Measurements from ENCODE around the gene SMARCC2.
"Not testable (repeated sequence)": the region's sequence is repeated elsewhere in the genome, so short reads cannot be mapped to it uniquely, and the experiment has no call there.

The SMARCC2 gene

DNA sequence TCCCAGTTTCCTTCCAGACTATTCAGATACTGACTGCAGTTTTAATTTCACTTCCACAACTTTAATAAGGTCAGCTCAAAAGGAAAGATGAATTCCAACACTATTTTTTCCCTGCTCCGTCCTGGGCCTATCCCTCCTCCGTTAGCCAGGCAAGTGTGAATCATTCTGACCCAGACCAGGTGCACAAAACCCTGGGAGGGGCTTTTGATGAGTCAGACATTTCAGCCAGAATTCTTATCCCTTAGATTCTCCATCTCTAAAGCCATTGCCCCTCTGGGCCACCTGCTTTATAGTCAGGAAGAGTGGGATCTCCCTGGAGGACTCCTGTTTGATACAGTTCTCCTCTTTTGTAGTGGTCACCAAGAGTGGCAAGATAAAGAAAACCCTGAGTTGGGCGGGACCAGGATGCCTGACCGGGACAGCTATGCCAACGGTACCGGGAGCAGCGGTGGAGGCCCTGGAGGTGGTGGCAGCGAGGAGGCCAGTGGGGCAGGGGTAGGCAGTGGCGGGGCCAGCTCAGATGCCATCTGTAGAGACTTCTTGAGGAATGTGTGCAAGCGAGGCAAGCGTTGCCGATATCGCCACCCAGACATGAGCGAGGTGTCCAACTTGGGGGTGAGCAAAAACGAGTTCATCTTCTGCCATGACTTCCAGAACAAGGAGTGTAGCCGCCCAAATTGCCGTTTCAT, 69.0 kb downstream of the SMARCC2 start:
- no peak for DNase-seq (ENCODE audit: low spot score)

DNA sequence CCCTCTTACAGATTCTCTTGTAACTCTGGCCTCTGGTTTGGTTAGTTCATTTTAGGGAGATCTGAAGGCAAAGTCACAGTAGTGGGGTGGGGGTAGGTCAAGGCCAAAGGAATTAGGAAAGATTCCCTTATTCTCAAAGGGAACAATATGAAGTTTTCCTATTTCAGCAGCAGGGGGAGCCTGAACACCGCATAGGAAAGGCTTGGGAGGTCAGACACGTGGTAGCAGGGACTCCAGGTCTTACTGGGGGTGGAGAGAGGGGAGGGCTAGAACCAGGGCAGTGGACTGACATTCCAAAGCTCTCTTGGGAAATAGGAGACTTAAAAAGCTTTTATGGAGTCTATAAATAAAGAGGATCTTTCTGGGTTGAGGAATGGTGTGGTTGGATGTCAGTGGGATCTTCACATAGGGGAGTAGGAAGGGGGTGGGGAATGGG, 69.9 kb downstream of the SMARCC2 start:
- peak; percentile 71 for DNase-seq (ENCODE audit: low spot score)

DNA sequence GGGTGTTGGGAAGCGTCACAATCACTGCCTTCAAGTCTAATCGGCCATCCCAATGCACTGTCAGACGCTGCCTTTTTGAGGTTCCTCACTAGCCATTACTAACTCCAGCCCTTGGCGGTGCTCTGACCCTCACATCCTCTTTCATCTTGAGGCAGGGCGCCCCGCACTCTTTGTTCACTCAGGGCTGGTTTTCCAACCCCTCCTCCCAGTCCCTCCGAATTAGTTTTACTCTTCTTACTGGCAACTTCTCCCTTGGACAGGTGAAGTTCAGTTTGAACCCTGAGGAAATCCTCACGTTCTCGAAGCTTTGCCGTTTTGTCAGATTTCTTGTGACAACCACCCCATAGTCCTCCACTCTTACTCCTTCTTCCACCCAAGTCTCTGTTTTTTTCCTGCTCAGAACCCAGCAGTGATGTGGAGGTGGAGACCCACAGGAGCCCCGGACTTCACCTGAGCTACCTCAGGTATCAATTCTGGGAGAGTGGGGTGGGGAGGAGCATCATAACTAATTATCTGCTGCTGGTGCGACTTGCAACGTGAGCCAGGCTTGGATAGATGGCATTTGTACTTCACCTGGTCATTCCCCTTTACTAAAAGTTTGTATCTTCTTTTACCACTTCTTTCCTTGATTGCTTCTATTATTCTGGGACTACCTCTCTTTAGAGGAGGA, 70.5 kb downstream of the SMARCC2 start:
- DNase-seq (ENCODE audit: low spot score): no peak

DNA sequence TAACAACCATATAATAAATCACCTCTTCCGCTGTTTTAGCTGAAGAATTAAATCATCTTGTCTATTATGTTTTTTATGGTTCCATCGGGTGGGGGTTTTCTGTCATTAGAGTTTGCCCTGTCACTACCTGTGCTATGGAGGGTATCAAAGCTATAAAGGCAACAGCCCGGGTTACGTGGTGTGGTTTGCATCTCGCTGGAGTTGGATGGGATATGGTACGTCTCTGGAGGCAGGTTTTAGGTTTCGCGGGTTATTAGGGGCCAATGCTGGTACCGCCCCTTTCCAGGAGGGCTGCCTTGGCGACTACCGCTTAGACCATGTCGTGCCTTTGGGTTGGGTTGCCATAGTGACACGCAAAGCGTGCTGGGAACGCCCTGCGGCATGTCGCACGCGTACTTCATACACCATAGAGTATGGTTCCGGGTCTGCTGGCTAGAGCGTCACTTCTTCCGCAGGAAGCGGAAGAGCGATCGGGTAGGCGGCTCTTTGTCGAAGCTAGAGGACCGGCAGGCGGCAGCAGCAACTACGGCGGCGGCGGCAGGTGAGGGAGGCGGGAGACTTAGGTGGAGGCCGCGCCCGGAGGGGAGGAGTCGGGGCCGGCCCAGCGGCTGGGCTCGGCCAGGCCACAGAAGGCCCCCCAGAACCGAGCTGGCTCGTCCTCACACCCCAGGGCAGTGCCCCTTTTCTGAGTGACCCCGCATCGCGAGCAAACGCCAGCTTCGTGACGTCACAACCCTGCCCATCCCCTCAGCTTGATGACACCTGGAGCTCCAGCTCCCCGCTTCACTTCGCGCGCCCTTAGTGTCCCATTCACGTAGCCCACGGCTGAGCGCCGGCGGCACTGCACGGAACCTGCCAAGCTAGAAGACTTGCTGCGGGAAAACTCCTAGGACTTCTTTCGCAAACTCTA, 71.2 kb downstream of the SMARCC2 start, which contains the start of gene ZC3H10:
Gene ZC3H10 (plus strand): TSS at position 489 of the 910 bp plus-strand sequence. CDS start 2,297 bp downstream, outside the sequence.
- DNase-seq (ENCODE audit: low spot score): peak; percentile 97

DNA sequence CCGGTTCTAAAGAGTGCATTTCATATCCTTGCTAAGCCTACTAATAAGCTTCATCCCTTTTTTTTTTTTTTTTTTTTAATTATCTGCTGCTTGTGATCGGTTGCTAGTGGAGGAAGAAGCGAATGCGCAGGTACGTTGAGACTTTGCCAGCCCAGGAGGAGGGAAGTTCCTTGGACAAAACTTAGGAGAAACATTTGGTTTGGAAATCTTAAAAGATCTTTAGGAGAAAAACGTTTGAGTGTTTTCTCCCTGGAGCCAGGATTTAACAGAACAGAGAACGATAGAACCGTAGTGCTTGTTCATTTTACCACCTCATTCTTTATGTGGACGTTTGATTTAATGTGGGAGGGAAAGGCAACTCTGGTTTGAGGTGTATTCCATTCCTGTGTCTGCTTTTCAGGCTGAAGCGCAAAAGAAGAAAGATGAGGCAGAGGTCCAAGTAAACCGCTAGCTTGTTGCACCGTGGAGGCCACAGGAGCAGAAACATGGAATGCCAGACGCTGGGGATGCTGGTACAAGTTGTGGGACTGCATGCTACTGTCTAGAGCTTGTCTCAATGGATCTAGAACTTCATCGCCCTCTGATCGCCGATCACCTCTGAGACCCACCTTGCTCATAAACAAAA, 72.1 kb downstream of the SMARCC2 start:
- not testable (repeated sequence) for DNase-seq (ENCODE audit: low spot score)

DNA sequence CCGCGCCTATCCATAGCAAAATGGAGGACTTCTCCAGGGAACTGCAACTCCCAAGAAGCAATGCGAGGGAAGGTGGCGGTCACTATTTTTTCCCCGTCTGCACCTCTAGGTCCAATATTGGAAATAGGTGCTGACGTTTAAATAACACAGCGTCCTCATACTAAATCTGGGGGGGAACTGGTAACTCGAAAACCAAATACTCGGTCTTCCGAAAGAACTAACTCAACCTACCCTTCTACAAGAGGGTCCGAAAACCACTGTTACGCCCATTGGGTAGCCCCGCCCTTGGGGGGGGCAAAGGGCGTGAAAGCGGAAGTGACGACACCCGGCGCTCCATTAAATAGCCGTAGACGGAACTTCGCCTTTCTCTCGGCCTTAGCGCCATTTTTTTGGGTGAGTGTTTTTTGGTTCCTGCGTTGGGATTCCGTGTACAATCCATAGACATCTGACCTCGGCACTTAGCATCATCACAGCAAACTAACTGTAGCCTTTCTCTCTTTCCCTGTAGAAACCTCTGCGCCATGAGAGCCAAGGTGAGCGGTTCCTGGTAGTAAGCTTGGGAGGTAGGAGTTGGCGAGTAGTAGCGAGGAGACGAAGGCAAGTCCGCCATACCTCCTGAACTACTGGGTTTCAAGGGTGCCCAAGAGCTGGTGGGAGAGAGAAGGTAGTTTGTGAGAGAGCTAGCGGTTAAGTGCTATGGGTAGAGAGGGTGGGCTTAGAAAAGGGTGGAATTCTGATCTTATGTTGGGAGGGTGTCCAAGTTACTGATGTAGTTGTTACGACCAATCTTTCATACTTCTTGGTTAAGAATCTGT, 72.8 kb downstream of the SMARCC2 start, which contains the start of gene RPL41:
Gene RPL41 (plus strand): TSS at position 367 of the 815 bp plus-strand sequence.
- DNase-seq (ENCODE audit: low spot score): peak; percentile 97

DNA sequence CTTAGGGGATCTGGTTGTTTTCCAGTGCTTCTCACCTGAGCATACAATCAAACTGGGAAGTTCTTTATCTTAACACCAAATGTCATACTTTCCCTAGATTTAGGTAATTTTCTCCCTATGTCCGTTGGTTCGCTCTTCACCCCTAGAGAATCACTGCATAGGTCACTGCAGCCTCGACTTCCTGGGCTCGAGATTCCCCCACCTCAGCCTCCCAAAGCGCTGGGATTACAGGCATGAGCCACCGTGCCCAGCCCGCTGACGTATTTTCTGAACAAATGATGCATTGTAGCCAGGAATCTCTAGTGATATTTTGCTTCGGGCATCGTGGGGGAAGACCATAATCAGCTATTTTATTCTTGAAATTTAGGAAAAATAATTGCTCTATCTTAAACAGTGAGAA, 74.0 kb downstream of the SMARCC2 start:
- DNase-seq (ENCODE audit: low spot score): peak; percentile 26

DNA sequence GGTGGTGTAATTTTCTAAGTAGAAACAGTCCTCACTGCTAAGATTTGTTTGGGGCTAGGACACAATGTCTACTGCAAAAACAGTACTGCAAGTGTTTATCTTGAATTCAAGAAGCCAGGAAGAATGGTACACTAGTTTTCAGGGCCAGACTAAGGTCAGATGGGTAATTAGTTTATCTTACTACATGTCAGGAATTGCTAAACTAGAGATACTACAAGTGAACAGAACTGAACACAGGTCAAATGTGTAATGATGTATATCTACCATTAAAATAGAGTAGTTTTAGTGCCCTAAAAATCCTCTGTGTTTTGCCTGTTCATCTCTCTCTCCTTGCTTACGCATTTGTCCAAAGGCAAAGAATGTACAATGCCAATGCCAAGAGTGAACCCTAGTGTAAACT, 75.2 kb downstream of the SMARCC2 start:
- DNase-seq (ENCODE audit: low spot score): no peak
